ENCODE results near the gene DSC1. TPM values are rescaled to one million over a fixed set of nuclear protein-coding genes. Genes with fewer than 3 reads are reported as not detected.

The DSC1 gene
- polyA plus RNA-seq, 1 donor (not counting 4 experiments of a cell fraction or from before 2014, with no cell fraction given): 11.2 TPM

DNA sequence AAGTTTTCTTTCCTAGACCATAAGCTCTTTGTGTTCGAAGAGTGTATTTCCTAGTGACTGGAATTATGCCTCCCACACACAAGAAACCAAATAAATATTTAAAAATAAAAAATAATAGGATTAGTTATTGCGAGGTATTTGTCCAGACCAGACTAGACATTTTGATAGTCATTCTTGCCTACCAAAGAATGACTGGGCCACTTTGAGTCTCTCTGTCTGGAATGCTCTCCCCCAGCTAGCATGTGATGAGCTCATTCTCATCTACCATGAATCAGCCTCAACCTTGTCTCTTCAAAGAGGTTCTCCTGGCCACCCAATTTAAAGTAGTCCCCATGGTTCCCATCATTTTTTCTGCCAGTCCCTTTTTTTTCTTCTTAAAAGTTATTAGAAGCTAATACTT is 13.9 kb upstream of the DSC1 start:
- H4K20me1 ChIP-seq (ENCODE audit: control insufficient read depth, extremely low read depth, insufficient read depth, low read length): no peaks in the 10 kb centered on the region
- DNase-seq (ENCODE audit: low read depth, low spot score): no peak
- H3K4me1 ChIP-seq (ENCODE audit: control insufficient read depth, extremely low read depth, insufficient read depth, low read length): no peaks in the 10 kb centered on the region
- TF ChIP-seq, protein P1, sequence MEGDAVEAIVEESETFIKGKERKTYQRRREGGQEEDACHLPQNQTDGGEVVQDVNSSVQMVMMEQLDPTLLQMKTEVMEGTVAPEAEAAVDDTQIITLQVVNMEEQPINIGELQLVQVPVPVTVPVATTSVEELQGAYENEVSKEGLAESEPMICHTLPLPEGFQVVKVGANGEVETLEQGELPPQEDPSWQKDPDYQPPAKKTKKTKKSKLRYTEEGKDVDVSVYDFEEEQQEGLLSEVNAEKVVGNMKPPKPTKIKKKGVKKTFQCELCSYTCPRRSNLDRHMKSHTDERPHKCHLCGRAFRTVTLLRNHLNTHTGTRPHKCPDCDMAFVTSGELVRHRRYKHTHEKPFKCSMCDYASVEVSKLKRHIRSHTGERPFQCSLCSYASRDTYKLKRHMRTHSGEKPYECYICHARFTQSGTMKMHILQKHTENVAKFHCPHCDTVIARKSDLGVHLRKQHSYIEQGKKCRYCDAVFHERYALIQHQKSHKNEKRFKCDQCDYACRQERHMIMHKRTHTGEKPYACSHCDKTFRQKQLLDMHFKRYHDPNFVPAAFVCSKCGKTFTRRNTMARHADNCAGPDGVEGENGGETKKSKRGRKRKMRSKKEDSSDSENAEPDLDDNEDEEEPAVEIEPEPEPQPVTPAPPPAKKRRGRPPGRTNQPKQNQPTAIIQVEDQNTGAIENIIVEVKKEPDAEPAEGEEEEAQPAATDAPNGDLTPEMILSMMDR (optimal IDR thresholded peaks at IDR 0.05 in 1 of 3, IDR thresholded peaks at IDR 0.05 in 1 of 3, conservative IDR thresholded peaks at IDR 0.05 in 1 of 3; ENCODE audit: extremely low read depth in 1 of 3, insufficient read depth in 2 of 3, low read length in 3 of 3): no peak
- no peak for TF ChIP-seq EZH2 (IDR thresholded peaks at IDR 0.05; ENCODE audit: low read length)
- no peak overlapping the region for H3K27ac ChIP-seq (ENCODE audit: control insufficient read depth, insufficient read depth, low read length)
- no peak overlapping the region for H3K9ac ChIP-seq (ENCODE audit: control insufficient read depth, extremely low read depth, insufficient read depth, low read length)
- H2AFZ ChIP-seq (ENCODE audit: control insufficient read depth, low read length): peak overlapping the region; percentile 9
- no peak for FAIRE-seq
- no peak overlapping the region for H3K4me2 ChIP-seq (ENCODE audit: control insufficient read depth, extremely low read depth, insufficient read depth, low read depth, low read length)
- no peaks in the 10 kb centered on the region for H3K79me2 ChIP-seq (ENCODE audit: control insufficient read depth, insufficient read depth, low read length)
- H3K9me3 ChIP-seq (ENCODE audit: control insufficient read depth, low read depth, low read length): peaks cover 2% of the 10 kb centered on the region
- H3K9me1 ChIP-seq (ENCODE audit: control insufficient read depth, extremely low read depth, insufficient read depth, low read length): no peaks in the 10 kb centered on the region
- dilution Hi-C loops (cut with MboI; ENCODE audit: extremely low pct_ligation_motif_present, low sequenced_read_pairs): loop anchor here (25.0 kb wide), 1 partner anchor 89 kb away; no protein-coding TSS in a partner anchor
- no peaks in the 10 kb centered on the region for H3K36me3 ChIP-seq (ENCODE audit: control insufficient read depth in 2 of 2, extremely low read depth in 1 of 2, insufficient read depth in 2 of 2, low read length in 2 of 2)
- no peaks in the 10 kb centered on the region for H3K27me3 ChIP-seq (ENCODE audit: control insufficient read depth, extremely low read depth, insufficient read depth, low read length)
- H3K4me3 ChIP-seq (ENCODE audit: control insufficient read depth in 2 of 3, extremely low read depth in 1 of 3, insufficient read depth in 2 of 3, low read depth in 1 of 3, low read length in 3 of 3): no peak overlapping the region

DNA sequence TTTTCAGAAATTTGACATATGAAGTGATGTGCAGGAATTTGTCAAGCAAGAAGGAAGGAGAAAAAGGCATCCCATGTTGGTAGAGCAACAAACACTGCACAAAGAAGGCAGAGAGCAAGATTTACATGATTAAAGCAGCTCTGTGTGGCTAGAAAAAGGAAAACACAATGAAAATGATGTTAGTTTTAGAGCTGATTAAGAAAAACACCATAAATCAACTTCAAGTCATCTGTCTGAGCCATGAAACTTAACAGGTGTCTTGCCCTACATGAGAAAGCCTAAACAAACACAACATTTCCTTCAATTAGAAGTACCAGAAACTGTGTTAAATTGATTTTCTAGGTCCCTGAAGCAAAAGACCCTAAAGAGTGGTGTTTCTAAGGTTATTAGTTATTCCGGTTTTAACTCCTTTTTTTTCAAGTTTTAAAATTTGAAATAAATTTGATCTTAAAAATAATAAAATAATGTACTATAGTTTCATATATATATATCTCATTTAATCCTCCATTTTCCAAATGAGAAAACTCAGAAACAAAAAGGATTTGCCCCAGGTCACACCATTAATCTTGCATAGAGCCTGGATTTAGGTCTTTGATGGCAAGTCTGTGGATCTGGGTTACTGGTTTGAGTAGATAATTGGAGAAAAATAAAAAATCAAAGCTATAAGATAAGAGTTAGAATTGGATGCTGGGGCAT is 8.6 kb upstream of the DSC1 start:
- H3K79me2 ChIP-seq (ENCODE audit: control insufficient read depth, insufficient read depth, low read length): no peaks in the 10 kb centered on the region
- no peaks in the 10 kb centered on the region for H3K36me3 ChIP-seq (ENCODE audit: control insufficient read depth in 2 of 2, extremely low read depth in 1 of 2, insufficient read depth in 2 of 2, low read length in 2 of 2)
- H3K27me3 ChIP-seq (ENCODE audit: control insufficient read depth, extremely low read depth, insufficient read depth, low read length): no peaks in the 10 kb centered on the region
- TF ChIP-seq, protein P1 (optimal IDR thresholded peaks at IDR 0.05 in 1 of 3, IDR thresholded peaks at IDR 0.05 in 1 of 3, conservative IDR thresholded peaks at IDR 0.05 in 1 of 3; ENCODE audit: extremely low read depth in 1 of 3, insufficient read depth in 2 of 3, low read length in 3 of 3): no peak
- no peak for TF ChIP-seq EZH2 (IDR thresholded peaks at IDR 0.05; ENCODE audit: low read length)
- no peak overlapping the region for H3K9ac ChIP-seq (ENCODE audit: control insufficient read depth, extremely low read depth, insufficient read depth, low read length)
- H3K9me1 ChIP-seq (ENCODE audit: control insufficient read depth, extremely low read depth, insufficient read depth, low read length): no peaks in the 10 kb centered on the region
- H3K4me3 ChIP-seq (ENCODE audit: control insufficient read depth in 2 of 3, extremely low read depth in 1 of 3, insufficient read depth in 2 of 3, low read depth in 1 of 3, low read length in 3 of 3): no peak overlapping the region
- no peaks in the 10 kb centered on the region for H4K20me1 ChIP-seq (ENCODE audit: control insufficient read depth, extremely low read depth, insufficient read depth, low read length)
- no peak for DNase-seq (ENCODE audit: low read depth, low spot score)
- FAIRE-seq: peak; percentile 64
- no peak overlapping the region for H3K27ac ChIP-seq (ENCODE audit: control insufficient read depth, insufficient read depth, low read length)
- no peak overlapping the region for H3K4me2 ChIP-seq (ENCODE audit: control insufficient read depth, extremely low read depth, insufficient read depth, low read depth, low read length)
- no peak overlapping the region for H2AFZ ChIP-seq (ENCODE audit: control insufficient read depth, low read length)
- no peaks in the 10 kb centered on the region for H3K9me3 ChIP-seq (ENCODE audit: control insufficient read depth, low read depth, low read length)
- dilution Hi-C loops (cut with MboI; ENCODE audit: extremely low pct_ligation_motif_present, low sequenced_read_pairs): no loop called here
- no peaks in the 10 kb centered on the region for H3K4me1 ChIP-seq (ENCODE audit: control insufficient read depth, extremely low read depth, insufficient read depth, low read length)
